Fibroblast of villous mesenchyme (primary cell): Measurements from ENCODE around the gene ZNF423. TPM values are rescaled to one million over a fixed set of nuclear protein-coding genes. Genes with fewer than 3 reads are reported as not detected.
"Not testable (repeated sequence)": the region's sequence is repeated elsewhere in the genome, so short reads cannot be mapped to it uniquely, and the experiment has no call there.

Experiments used
- DNase-seq: peaks from one replicate; pipeline ENCODE4 v3.0.0-alpha.2; 2010; ENCODE audit warnings: low read depth
- H3K4me3 ChIP-seq: 2 replicates; pipeline ENCODE4 v1.5.1; 2011; ENCODE audit warnings: low read depth, mild to moderate bottlenecking, low read length
- CTCF ChIP-seq: IDR thresholded peaks from 2 replicates; pipeline ENCODE4 v1.5.1; 2012; ENCODE audit warnings: low read depth, mild to moderate bottlenecking, low read length; ENCODE audit not compliant: insufficient read depth
- total RNA-seq: library from RNA; depleted of rRNA; stranded (reverse); fragments of >200 nt; gene quantifications from 2 replicates; pipeline ENCODE4 v1.2.3, GENCODE V29; 2012

The ZNF423 gene
- total RNA-seq, 1 donor, result 0.43 TPM

GRCh38 chr16:49881890-49882289 lies 26.0 kb upstream of the ZNF423 start:
- no peak for TF ChIP-seq CTCF
- H3K4me3 ChIP-seq, result no peak overlapping the region
- DNase-seq, result no peak

GRCh38 chr16:49878540-49878939 lies 22.6 kb upstream of the ZNF423 start:
- not testable (repeated sequence) for DNase-seq, H3K4me3 ChIP-seq

GRCh38 chr16:49876716-49877129 lies 20.8 kb upstream of the ZNF423 start:
- no peak overlapping the region for H3K4me3 ChIP-seq
- DNase-seq, result no peak
- peak; percentile 66 for TF ChIP-seq CTCF

GRCh38 chr16:49875806-49876715 lies 20.1 kb upstream of the ZNF423 start:
- no peak for DNase-seq
- H3K4me3 ChIP-seq, result no peak overlapping the region
- no peak for TF ChIP-seq CTCF

GRCh38 chr16:49874613-49875237 lies 18.8 kb upstream of the ZNF423 start:
- no peak overlapping the region for H3K4me3 ChIP-seq
- no peak for TF ChIP-seq CTCF
- no peak for DNase-seq

- not testable (repeated sequence) for H3K4me3 ChIP-seq, DNase-seq
These were observed 15.9 kb upstream of the ZNF423 start for GRCh38 chr16:49871824-49872223.

GRCh38 chr16:49869731-49870130 lies 13.8 kb upstream of the ZNF423 start:
- no peak overlapping the region for H3K4me3 ChIP-seq
- no peak for DNase-seq

More at GRCh38 chr16:49869731-49870130, 13.8 kb upstream of the ZNF423 start:
- TF ChIP-seq CTCF, result no peak
